Measurements from ENCODE around the gene GSTP1.

- TF ChIP-seq CTCF (IDR thresholded peaks at IDR 0.05) (no peak), POLR2A (IDR thresholded peaks at IDR 0.05) (no peak)
Measured at GRCh38 chr11:67601098-67601497, 17.5 kb downstream of the GSTP1 start.
